C4-2B (cell line): ENCODE data around the gene GNB2.

ENCODE experiments used
- CTCF ChIP-seq: fragments of 450-650 bp; conservative IDR thresholded peaks from 2 replicates; pipeline ENCODE4 v1.5.1; 2017; ENCODE audit warnings: mild to moderate bottlenecking
- ZFX ChIP-seq: fragments of 450-650 bp; IDR thresholded peaks from 2 replicates; pipeline ENCODE4 v1.6.1; 2017

- TF ChIP-seq CTCF (no peak), ZFX (no peak)
Observed at GRCh38 chr7:100682991-100683658, 9.6 kb downstream of the GNB2 start.
